GM19397 (cell line): ENCODE measurements around the gene OVCH1.
A peak's percentile ranks its signal among the peaks of the same experiment; 100 is the strongest.
"Not testable (repeated sequence)": the region's sequence is repeated elsewhere in the genome, so short reads cannot be mapped to it uniquely, and the experiment has no call there.

Experiments
- ATAC-seq: cut with Tn5 transposase; IDR thresholded peaks from one replicate; pipeline ENCODE4 v1.9.1; 2021; ENCODE audit warnings: mild to moderate bottlenecking, moderate library complexity; ENCODE audit not compliant: unreplicated experiment

The OVCH1 gene

DNA sequence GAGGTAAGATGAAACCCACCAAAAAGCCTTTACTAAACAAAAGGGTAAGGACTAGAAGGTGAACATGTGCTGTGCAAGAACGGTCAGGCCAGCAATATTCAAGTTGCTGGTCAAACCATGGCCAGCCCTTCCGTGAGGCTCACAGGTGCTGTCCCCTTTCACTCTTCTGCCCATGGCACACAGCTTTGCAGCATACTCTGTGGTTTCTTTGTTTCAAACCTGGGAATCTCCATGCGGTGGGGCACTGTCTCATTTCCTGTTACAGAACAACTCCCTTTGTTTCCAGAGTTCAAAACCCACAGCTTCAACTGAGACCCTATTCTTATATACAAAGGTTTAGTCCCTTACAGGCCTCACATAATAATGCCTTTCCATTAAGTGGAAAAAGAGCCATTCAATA, 1.7 kb upstream of the OVCH1 start:
- ATAC-seq: no peak

DNA sequence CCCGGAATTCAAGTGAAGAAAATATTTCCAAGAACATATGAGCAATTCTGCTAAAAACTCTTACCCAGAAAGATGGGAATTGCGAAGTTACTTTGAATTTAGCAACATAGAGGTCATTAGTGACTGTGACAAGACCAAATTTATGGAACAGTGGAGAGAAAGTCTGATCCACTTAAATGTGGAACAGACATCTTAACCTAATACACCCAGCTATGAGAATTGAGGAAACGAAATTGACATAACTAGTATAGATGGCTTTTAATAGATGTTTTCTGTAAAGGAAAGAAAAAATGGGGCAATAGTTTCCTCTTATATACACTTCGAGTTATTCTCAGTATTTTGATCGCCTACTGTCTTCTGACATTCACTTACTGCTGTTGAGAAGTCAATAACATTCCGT, 4.6 kb downstream of the OVCH1 start:
- no peak for ATAC-seq

DNA sequence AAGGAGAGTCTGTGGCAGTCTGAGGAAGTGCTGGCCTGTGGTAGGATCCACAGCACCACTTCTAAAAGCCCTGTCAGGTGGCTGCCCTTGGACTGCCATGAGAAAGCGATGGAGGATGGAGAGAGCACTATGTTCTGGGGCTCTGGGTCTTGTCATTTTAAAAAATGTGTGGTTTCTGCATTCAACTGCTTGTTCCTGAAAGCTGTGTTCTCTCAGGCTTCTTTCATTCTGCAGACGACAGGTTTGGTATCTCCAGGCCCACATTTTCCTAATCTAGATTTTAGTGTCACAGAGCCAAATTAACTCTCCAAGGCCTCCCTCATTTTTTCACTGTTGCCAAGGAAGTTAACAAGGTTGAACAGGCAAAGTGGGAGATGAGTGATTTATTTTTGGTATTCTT, 10.5 kb downstream of the OVCH1 start:
- ATAC-seq: no peak

- ATAC-seq: no peak
These were observed 34.3 kb downstream of the OVCH1 start for GRCh38 chr12:29463198-29463597.

DNA sequence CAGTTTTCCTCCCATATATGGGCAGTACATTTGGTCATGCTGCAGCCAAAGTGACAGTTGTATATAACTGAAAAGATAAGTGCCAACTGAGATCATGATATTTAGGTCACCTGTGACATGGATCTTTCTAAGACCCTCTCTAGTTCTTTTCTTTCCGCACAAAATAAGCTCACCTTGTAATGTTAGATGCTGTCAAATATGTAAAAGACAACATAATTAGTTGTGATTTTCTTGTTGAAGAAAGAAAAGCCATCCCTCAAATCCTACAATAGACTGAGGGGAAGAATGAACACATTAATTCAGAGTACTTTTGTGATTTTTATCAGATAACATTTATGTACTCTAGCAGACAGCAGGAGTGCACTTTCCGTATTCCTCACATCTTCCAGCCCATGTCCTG, 37.4 kb downstream of the OVCH1 start:
- no peak for ATAC-seq

GRCh38 chr12:29455087-29455486, 42.4 kb downstream of the OVCH1 start:
- ATAC-seq: no peak

DNA sequence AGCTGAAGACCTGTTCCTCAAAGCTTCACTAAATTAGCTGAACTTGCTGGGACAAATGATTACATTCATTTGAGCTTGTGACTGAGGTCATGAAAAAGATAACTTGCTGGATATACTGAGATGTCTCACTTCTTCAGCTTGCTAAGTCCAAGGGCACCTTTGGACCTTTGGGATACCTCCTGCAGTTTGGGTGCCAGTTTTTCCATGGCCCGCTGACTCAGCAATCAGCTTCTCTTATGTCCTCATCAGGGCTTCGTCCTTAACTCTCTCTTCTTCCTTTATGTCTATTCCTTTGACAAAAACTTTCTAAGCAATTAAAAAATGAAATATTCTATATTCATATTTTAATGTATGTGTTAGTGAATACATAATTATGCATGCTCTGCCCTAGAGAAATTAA, 45.6 kb downstream of the OVCH1 start:
- no peak for ATAC-seq

- no peak for ATAC-seq
These were observed 49.3 kb downstream of the OVCH1 start for GRCh38 chr12:29448157-29448556.

DNA sequence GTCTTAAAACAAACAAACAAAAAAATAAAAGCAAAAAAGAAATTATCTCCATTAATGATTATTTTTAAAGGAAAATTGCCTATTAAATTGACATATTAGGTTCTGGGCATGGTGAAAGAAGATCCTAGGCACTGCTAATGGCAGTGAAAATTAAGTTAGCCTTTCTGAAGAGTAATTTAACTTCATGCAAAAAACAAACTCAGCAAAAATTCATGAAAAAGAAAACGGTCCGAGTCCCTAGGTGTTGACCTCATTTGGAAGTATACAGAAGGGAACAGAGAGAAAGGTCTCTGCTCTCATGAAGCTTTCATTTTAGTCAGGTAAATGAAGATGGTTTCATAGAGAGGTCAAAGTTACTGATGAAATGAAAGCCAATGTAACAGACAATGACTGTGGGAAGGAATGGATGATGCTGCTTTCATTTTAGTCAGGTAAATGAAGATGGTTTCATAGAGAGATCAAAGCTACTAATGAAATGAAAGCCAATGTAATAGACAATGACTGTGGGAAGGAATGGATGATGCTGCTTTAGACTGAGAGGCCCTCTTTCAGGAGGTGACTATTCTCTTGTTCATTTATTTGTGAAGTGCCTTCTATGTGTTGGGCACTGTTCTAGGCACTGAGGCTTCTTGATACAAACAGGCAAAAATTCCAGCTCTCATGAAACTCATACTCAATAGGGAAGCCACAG, 50.1 kb downstream of the OVCH1 start:
- no peak for ATAC-seq

- no peak for ATAC-seq
These were observed 58.0 kb downstream of the OVCH1 start for GRCh38 chr12:29439506-29439905.

- ATAC-seq: no peak
These were observed 58.6 kb downstream of the OVCH1 start for GRCh38 chr12:29438752-29439408.

DNA sequence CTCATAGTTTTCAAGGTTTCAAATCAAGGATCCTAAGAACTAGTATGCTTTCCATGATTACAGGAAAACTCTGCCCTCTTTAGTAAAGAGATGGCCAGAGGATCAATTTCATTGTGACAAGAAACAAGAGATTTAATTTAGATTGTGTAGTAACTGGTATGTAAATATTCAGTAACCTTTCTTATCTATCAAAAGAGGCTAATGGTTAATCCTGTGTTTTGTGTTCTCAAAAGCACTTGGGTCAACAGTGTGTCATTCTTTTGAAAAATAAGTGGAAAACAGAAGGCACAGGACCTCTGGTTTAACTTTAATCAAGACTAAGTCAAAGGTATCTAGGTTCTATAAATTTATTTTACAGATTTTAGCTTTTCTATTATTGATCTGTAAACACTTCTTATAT, 59.9 kb downstream of the OVCH1 start:
- no peak for ATAC-seq

- not testable (repeated sequence) for ATAC-seq
These were observed 60.7 kb downstream of the OVCH1 start for GRCh38 chr12:29436815-29437214.

- ATAC-seq: no peak
These were observed 66.0 kb downstream of the OVCH1 start for GRCh38 chr12:29431513-29431912.

DNA sequence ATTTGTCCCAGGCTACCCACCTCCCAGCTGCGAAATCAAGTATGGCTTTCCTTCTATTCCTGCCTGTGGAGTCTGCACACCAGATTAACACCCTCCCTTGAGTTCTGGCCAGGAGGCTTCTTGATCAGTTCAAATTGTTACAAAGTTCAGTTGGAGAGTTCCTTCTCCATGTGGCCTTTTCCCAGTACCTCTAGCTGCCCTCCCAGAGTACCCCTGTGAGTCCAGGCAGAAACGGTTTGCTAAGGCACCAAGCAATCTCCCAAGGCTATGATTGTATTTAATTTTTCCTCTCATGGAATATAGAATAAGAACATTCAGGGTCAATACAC, 66.8 kb downstream of the OVCH1 start:
- ATAC-seq: no peak

- no peak for ATAC-seq
These were observed 67.3 kb downstream of the OVCH1 start for GRCh38 chr12:29429999-29430715.

- peak; percentile 36 for ATAC-seq
These were observed 68.9 kb downstream of the OVCH1 start for GRCh38 chr12:29428633-29429032.

DNA sequence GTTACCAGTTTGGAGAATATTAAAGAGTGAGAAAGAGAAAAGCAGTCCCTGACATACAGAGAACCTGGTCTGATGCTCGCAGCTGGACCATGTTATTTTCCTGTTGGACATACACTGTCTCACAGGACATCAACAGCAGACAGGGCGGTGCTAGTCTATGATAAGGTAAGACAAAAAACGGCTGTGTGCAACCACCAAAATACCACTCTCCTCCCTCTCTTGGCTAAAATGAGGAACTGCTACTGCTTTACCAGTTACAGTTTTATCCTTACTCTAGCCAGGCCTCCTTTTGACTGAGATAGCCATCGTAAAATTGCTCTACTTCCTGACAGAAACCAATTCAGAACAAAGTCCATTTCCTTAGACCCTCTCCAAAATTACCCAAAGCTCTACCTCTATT, 69.5 kb downstream of the OVCH1 start:
- peak; percentile 97 for ATAC-seq

- ATAC-seq: no peak
These were observed 71.0 kb downstream of the OVCH1 start for GRCh38 chr12:29426498-29426897.

- no peak for ATAC-seq
These were observed 71.8 kb downstream of the OVCH1 start for GRCh38 chr12:29425722-29426121.

DNA sequence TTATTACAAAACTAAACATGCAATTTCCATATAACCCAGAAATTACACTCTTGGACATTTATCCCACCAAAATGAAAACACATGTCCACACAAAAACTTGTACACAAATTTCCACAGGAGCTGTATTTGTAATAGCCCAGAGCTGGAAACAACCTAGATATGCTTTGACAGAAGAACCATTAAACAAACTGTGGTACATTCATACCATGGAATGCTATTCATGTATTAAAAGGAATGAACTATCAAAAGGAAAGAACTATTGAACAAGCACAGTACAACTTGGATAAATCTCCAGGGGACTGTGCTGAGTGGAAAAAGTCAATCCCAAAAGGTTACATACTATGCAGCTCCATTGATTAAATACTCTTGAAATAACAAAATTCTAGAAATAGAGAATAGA, 80.7 kb downstream of the OVCH1 start:
- no peak for ATAC-seq

- ATAC-seq: no peak
These were observed 82.4 kb downstream of the OVCH1 start for GRCh38 chr12:29415111-29415510.
